VCaP (cell line): ENCODE results near the gene TOMM6.

Experiments
- H3K27ac ChIP-seq: fragments of 450-650 bp; 2 replicates; pipeline ENCODE4 v1.5.1; 2017
- TF ChIP-seq, protein P1 (sequence below): fragments of 450-650 bp; conservative IDR thresholded peaks from 2 replicates; pipeline ENCODE4 v1.5.1; 2017; ENCODE audit warnings: mild to moderate bottlenecking, moderate library complexity

The TOMM6 gene

DNA sequence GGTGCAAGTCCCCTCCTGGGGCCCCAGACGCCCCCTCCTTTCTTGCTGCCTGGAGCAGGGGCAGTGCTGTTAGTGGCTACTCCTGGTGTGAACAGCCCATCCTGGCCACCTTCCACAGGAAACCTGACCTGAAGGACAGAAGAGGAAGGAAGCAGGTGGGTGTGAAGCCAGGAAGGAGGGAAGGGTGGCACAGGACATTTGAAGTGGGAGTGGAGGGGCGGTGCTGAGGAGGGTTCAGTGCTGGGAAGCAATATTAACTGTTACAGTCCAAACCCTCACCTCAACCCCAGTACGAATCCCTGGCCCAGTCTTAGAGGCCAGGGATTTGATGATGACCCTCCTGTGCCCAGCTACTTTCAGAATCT lies 6.1 kb upstream of the TOMM6 start:
- H3K27ac ChIP-seq = peak overlapping the region; percentile 83
- TF ChIP-seq, protein P1, sequence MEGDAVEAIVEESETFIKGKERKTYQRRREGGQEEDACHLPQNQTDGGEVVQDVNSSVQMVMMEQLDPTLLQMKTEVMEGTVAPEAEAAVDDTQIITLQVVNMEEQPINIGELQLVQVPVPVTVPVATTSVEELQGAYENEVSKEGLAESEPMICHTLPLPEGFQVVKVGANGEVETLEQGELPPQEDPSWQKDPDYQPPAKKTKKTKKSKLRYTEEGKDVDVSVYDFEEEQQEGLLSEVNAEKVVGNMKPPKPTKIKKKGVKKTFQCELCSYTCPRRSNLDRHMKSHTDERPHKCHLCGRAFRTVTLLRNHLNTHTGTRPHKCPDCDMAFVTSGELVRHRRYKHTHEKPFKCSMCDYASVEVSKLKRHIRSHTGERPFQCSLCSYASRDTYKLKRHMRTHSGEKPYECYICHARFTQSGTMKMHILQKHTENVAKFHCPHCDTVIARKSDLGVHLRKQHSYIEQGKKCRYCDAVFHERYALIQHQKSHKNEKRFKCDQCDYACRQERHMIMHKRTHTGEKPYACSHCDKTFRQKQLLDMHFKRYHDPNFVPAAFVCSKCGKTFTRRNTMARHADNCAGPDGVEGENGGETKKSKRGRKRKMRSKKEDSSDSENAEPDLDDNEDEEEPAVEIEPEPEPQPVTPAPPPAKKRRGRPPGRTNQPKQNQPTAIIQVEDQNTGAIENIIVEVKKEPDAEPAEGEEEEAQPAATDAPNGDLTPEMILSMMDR = no peak

DNA sequence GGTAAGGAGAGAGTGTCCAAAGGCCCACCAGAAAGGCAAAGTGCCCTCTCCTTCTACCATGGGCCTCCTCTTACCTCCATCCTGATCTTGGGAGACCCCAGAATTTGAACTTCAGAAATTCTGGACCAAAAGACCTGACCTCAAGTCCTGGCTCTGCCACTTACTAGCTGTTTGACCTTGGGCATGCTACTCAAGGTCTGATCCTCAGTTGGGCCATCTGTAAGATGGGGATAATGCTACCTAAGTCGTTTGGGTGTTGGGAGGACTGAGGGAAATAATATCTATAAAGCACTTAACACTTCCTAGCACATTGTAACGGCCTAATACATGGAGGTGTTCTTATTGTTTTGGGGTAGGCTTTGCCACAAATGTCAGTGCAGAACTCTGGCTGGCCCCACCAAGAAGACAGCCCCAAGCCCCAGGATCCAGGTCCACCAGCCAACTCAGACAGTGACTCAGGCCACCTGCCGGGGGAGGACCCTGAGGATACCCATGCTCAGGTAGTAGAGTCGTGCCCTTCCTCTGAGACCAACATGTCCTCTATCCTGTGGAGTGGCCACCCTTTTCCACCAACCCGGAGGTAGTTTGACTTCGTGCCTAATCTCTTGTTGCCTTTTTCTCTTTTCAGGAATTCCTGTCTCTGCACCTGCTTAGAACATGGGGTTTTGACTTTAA lies 4.3 kb upstream of the TOMM6 start:
- H3K27ac ChIP-seq = no peak overlapping the region
- TF ChIP-seq, protein P1 = no peak

DNA sequence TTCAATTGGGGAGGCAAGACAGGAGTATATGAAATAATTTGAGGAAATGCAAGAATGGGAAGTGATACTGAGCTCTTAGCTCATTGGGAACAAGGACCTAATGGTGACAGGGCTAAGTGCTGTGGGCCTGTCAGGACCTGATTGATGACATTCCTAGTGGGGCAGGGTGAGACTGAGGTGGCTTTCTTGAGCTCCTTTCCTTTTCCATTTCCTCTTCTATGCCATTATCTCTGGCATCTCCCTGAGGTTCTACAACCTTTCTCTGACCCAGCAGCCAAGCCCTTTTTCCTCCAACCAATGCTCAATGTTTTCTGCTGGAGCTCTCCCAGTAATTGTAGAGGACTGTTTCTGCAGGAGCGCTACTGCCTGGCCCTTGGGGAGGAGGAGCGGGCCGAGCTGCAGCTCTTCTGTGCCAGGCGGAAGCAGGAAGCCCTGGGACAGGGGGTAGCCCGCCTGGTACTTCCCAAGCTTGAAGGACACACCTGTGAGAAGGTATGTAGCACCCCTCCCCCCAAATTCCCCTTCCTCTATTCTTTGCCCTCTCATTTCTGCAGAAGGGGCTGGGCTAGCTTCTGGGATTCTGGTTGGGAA lies 2.8 kb upstream of the TOMM6 start:
- TF ChIP-seq, protein P1 = no peak
- no peak overlapping the region for H3K27ac ChIP-seq

DNA sequence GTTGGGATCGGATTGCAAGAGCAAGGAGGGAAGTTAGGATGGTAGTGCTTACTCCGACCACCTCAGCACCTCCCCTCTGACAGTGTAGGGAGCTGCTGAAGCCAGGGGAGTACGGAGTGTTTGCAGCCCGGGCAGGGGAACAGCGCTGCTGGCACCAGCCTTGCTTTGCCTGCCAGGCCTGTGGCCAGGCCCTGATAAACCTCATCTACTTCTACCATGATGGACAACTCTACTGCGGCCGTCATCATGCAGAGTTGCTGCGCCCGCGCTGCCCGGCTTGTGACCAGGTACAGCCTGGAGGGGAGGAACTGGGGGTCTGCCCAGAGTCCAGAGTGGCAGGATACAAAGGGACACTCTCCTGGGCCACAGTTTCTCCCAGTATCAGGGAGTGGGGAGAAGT lies 2.2 kb upstream of the TOMM6 start:
- no peak overlapping the region; the same call in 1 of the 2 replicates for H3K27ac ChIP-seq
- TF ChIP-seq, protein P1 = no peak

DNA sequence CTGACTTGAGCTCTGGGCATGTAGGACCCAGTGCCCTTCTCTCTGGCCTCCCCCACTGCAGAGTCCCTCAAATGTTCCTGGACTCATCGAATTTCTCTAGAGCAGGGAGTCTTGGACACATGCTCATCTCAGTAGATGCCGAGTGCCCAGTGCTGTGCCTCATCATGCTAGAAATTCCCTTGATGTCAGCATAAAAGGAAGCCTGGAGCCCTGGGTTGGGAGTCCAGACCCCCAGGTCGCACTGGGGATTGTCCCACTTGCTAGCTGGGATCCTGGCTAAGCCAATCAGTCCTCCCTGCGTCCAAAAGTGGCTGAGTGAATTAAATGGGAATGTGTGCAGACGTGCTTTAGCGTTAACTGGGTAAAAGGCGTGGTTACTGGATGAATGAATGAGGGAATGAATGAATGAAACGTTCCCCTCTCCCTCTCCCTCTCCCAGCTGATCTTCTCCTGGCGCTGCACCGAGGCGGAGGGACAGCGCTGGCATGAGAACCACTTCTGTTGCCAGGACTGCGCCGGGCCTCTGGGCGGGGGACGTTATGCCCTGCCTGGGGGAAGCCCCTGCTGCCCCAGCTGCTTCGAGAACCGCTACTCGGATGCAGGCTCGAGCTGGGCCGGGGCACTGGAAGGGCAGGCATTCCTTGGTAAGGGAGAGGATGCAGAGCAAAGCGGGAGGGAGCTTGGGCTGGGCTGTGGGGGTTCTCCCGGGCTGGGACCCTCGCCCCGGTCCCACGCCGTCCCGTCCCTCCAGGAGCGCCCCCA lies 1.6 kb upstream of the TOMM6 start:
- H3K27ac ChIP-seq = peak overlapping the region; percentile 92
- TF ChIP-seq, protein P1 = no peak

DNA sequence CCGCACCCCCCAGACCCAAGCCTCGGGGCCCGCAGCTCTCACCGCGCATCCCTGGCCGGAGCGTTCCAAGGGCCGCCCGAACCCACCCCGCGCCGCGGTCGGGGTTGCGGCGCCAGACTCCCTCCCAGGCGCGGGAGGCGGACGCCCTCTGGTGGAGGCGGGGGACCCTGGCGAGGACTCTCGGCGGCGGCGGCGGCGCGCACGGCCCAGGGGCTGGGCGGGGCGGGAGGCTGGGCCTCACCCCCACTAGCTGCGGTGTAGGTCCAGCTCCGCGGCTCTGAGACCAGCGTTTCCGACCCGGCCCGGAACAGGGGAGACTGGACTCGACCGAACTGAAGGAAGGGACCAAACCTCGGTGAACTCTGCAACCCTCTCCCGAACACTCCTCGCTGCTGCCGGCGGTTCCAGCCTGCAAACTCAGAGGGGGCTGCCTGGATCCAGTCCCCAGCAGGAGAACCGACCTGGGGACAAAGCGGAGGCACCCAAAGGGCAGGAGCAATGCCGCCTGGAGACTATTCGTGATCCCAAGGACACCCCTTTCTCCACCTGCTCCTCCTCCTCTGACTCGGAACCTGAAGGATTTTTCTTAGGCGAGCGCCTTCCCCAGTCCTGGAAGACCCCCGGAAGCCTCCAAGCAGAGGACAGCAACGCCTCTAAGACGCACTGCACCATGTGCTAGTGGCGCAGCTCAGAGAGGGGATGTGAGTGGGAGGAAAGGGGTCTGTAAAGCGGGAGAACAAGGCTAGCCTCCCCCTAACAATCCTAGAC lies 859 bp upstream of the TOMM6 start:
- TF ChIP-seq, protein P1 = peak; percentile 89
- H3K27ac ChIP-seq = peak overlapping the region; percentile 92

DNA sequence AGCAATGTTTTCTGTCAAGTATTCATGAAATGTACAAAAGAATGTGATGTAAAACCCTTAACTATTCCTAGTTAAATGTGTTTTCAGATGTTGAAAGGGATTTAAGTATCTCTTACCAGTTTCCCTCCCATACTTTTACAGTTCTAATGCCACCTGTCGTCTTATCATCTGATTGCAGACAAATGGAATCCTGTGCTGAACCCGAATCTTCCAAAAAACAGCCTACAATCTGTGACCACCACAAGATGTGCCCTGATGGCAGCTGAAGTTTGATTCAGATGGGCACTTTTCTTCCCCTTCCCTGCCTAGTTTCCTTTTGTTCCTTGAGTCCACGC lies 1.9 kb downstream of the TOMM6 start:
- TF ChIP-seq, protein P1 = no peak
- no peak overlapping the region for H3K27ac ChIP-seq
